ENCODE measurements around the gene FAM161A.
A peak's percentile ranks its signal among the peaks of the same experiment; 100 is the strongest.
"Not testable (repeated sequence)": the region's sequence is repeated elsewhere in the genome, so short reads cannot be mapped to it uniquely, and the experiment has no call there.

Gene FAM161A

DNA sequence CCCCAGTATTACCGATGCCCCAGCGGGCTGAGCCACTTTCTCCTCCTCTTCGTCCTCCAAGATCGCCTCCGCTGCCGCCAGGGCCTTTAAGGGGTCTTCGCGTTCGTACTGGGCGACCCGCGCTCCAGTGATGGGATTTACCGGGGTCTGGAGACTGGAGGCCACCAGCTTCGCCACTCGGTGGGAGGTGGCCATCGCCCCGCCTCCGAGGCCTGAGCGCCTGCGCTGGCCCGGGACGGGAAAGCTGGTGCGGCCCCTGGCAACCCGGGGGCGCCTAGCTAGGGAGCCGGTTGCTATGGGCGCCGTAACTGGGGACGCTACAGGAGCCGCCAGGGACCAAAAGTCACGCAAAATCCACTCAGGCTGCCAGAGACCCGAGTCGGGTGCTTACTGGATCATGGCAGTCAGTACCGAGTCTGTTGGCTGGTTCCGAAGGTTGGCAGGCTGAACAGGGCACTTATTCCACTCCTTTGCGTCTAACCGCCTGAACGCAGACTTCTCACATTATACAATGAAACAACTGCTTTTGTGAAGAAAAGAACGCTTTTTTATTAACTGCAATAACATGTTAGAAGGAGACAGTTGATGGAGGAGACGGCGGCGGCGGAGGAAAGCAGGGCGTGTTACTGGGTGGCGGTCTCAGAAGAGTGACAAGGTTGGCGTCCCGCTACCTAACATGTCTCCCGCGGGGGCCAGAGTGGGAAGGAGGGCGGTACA lies at the start of gene FAM161A:
Gene FAM161A, minus strand, starts transcription at position 214 of the 717 bp plus-strand sequence. Its CDS starts 19 bp downstream, at position 195.
- peak; percentile 40 for DNase-seq

GRCh38 chr2:61900281-61900680 lies 46.4 kb upstream of the FAM161A start:
- DNase-seq = no peak

GRCh38 chr2:61898810-61899209 lies 45.0 kb upstream of the FAM161A start:
- DNase-seq = no peak

GRCh38 chr2:61888267-61889055 lies 34.6 kb upstream of the FAM161A start, which contains the start of gene CCT4:
TSS of gene CCT4 (minus strand) at chr2:61888656. CDS start at chr2:61888507, 149 bp downstream.
- peak; percentile 54 for DNase-seq

- DNase-seq = no peak
Observed at GRCh38 chr2:61887717-61888266, 33.9 kb upstream of the FAM161A start.

- no peak for DNase-seq
Observed at GRCh38 chr2:61885896-61886603, 32.2 kb upstream of the FAM161A start.

DNA sequence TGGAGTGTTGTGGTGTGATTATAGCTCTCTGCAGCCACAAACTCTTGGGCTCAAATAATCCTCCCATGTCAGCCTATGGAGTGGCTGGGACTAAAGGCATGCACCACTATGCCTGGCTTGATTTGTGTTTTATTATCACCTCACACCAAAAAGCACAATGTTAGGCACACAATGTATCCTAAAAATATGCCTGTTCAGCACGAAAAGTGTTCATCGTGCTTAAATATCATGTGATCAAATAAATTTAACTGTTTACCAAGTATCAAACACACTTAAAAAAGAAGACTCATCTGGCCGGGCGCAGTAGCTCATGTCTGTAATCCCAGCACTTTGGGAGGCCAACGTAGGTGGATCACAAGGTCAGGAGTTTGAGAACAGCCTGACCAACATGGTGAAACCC lies 29.0 kb upstream of the FAM161A start:
- DNase-seq = no peak

DNA sequence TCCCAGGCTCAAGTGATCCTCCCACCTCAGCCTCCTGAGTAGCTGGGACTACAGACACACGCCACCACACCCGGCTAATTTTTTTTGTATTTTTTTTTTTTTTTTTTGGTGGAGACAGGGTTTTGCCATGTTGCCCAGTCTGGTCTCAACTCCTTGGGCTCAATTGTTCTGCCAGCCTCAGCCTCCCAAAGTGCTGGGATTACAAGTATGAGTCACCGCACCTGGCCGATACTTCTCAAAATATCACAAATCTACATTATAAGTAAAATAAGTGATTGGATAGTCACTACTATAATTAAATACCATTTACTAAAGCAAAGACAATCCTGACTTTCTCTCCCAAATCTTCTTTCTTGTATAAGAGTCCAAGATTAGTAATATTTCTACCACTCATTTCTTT lies 25.5 kb upstream of the FAM161A start:
- not testable (repeated sequence) for DNase-seq

- no peak for DNase-seq
Observed at GRCh38 chr2:61878761-61879160, 24.9 kb upstream of the FAM161A start.

DNA sequence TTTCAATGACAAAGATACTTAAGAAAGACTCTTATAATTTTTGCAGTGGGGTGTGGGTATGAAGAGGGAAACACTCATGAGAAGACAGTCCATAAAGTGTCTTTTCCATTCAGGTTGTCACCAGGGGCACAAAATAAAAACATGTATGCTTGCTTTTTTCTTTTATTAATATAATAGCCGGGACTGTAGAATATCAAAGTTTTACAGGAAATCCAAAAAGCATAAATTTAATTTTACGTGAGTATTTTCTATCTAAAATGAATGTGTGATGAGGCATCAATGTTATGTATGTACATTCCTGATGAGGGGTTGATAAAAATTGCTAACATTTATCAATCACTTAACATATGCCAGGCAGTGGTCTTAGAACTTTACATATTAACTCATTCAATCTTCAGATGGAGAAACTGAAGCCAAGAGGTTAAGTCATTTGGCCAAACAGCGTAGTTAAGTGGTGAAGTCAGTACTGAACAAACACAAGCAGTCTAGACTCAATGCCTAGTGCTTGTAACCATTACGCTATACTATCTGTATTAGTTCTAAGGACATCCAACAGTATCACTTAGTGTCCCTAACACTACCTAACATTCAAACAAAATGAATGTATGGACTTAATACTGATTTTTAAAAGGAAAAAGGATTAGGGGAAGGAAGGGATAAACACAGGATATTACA lies 23.8 kb upstream of the FAM161A start:
- no peak for DNase-seq

DNA sequence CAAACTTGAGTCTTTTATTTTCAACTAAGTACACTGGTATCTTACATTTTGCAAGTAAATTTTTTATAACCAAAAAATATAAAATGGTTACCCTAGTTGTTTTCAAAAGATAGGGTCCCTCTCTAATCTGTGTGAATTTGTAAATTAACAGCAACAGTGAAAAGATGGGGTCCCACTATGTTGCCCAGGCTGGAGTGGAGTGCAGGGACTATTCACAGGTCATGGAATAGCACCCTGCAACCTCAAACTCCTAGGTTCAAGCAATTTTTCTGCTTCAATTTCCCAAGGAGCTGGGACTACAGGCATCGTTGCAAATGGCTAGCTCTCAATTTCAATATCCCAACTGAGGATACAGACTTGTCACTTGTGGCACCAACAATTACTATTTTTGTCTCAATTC lies 22.5 kb upstream of the FAM161A start:
- no peak for DNase-seq

DNA sequence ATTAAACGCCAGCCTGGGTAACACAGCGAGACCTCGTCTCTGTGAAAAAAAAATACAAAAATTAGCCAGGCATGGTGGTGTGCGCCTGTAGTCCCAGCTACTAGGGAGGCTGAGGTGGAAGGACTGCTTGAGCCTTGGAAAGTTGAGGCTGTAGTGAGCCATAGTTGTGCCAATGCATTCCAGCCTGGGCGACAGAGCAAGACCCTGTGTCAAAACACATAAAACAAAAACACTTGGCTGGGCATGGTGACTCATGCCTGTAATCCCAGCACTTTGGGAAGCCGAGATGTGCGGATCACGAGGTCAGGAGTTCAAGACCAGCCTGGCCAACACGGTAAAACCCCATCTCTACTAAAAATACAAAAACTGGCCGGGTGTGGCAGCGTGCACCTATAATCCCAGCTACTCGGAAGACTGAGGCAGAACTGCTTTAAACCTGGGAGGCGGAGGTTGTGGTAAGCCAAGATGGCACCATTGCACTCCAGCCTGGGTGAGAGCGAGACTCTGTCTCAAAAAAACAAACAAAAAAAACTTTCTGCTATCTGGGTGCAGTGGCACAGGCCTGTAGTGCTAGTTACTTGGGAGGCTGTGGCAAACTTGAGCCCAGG lies 12.7 kb upstream of the FAM161A start:
- not testable (repeated sequence) for DNase-seq

- DNase-seq = no peak
Observed at GRCh38 chr2:61862085-61862484, 8.2 kb upstream of the FAM161A start.

DNA sequence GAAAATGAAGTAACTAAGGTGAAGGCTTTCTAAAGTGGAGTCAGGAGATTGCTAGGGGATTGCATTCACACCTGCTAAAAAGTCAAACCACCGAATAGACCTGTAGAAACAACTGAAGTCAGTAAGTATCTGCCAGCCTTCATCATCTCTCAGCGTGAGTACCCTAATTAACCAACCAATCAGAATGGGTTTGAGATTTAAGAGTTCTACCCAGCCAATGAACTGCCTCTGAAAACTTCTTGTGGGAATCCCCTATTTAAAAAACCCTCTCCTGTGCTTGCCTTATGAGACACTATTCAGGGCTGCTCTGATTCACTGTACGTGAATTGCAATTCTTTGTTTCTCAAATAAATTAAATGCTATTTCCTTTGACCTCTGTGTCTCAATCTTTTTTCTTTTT lies 3.4 kb upstream of the FAM161A start:
- no peak for DNase-seq

DNA sequence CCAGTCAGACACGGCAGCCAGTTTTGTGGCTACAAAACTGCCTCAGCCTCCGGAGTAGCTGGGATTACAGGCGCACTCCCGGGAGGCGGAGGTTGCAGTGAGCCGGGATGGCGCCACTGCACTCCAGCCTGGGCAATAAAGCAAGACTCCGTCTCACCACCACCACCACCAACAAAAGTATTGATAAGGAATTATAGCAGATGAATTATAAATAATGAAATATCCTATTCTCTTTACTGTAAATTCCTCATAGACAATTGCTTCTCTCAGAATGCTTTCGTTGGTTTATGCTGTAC lies 1.4 kb upstream of the FAM161A start:
- no peak for DNase-seq

- peak; percentile 90 for DNase-seq
Observed at GRCh38 chr2:61854564-61855317, 881 bp upstream of the FAM161A start.

GRCh38 chr2:61853086-61853846 lies 594 bp downstream of the FAM161A start:
- DNase-seq = peak; percentile 28

DNA sequence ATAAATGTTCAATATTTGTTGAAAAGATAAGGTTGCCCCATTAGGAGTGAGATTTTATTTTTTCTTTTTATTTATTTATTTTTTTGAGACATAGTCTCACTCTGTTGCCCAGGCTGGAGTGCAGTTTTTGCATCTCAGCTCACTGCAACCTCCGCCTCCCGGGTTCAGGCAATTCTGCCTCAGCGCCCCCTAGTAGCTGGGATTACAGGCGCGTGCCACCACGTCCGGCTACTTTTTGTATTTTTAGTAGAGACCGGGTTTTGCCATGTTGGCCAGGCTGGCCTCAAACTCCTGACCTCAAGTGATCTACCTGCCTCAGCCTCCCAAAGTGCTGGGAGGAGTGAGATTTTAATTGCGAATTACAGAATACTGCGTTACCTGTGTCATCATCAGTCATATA lies 2.6 kb downstream of the FAM161A start:
- not testable (repeated sequence) for DNase-seq

- DNase-seq = no peak
Observed at GRCh38 chr2:61845320-61845719, 8.5 kb downstream of the FAM161A start.

DNA sequence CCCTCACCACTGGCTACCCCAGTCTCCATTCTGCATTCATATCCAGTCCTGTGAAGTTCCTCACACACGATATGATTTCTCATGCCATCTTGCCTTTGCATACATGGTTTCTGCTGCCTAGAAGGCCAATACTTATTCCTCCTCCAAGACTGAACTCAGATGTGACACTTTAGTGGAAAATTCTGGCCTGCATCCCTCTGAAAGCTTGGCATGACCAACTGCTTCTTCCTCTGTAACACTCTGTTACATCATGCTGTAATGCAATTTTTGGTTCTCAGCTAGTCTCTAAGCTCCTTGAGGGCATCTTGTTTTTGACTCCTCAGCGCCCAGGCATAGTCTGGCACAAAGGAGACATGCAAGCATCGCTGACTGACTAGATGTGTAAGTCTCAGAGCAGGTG lies 12.6 kb downstream of the FAM161A start:
- DNase-seq = no peak

GRCh38 chr2:61834893-61835292 lies 19.0 kb downstream of the FAM161A start:
- no peak for DNase-seq

Data from NCI-H524 treated with DMSO at 0.1 percent for 48 hours (cell line).